HG02798 (cell line): ENCODE results near the gene ZNF804B.

ENCODE experiments used
- ATAC-seq: cut with Tn5 transposase; IDR thresholded peaks from one replicate; pipeline ENCODE4 v1.9.1; 2021; ENCODE audit warnings: mild to moderate bottlenecking; ENCODE audit not compliant: unreplicated experiment, poor library complexity

ZNF804B gene

GRCh38 chr7:89067048-89067447, 307.5 kb downstream of the ZNF804B start:
- ATAC-seq = no peak

- no peak for ATAC-seq
Observed at GRCh38 chr7:89072081-89072480, 312.6 kb downstream of the ZNF804B start.

GRCh38 chr7:89073776-89074175, 314.3 kb downstream of the ZNF804B start:
- ATAC-seq = no peak

GRCh38 chr7:89077992-89078391, 318.5 kb downstream of the ZNF804B start:
- ATAC-seq = no peak

- ATAC-seq = no peak
Observed at GRCh38 chr7:89085580-89085979, 326.1 kb downstream of the ZNF804B start.

- ATAC-seq = no peak
Observed at GRCh38 chr7:89091550-89091949, 332.1 kb downstream of the ZNF804B start.

- no peak for ATAC-seq
Observed at GRCh38 chr7:89094269-89094668, 334.8 kb downstream of the ZNF804B start.

GRCh38 chr7:89103564-89103963, 344.1 kb downstream of the ZNF804B start:
- ATAC-seq = no peak

GRCh38 chr7:89104748-89105685, 345.5 kb downstream of the ZNF804B start:
- ATAC-seq = no peak

- no peak for ATAC-seq
Observed at GRCh38 chr7:89123871-89124270, 364.4 kb downstream of the ZNF804B start.

GRCh38 chr7:89129600-89130375, 370.3 kb downstream of the ZNF804B start:
- no peak for ATAC-seq

GRCh38 chr7:89133357-89133756, 373.9 kb downstream of the ZNF804B start:
- ATAC-seq = no peak

- ATAC-seq = no peak
Observed at GRCh38 chr7:89133819-89134218, 374.3 kb downstream of the ZNF804B start.

GRCh38 chr7:89145801-89146200, 386.3 kb downstream of the ZNF804B start:
- no peak for ATAC-seq

GRCh38 chr7:89160107-89160506, 400.6 kb downstream of the ZNF804B start:
- ATAC-seq = no peak

- ATAC-seq = no peak
Observed at GRCh38 chr7:89165421-89165820, 405.9 kb downstream of the ZNF804B start.

- no peak for ATAC-seq
Observed at GRCh38 chr7:89170628-89171027, 411.1 kb downstream of the ZNF804B start.

- no peak for ATAC-seq
Observed at GRCh38 chr7:89182116-89182515, 422.6 kb downstream of the ZNF804B start.

GRCh38 chr7:89183712-89184111, 424.2 kb downstream of the ZNF804B start:
- ATAC-seq = no peak

GRCh38 chr7:89200758-89201157, 441.3 kb downstream of the ZNF804B start:
- ATAC-seq = no peak

GRCh38 chr7:89223900-89224395, 464.4 kb downstream of the ZNF804B start:
- no peak for ATAC-seq
